ENCODE data around the gene SPOCK2. TPM values are rescaled to one million over a fixed set of nuclear protein-coding genes. Genes with fewer than 3 reads are reported as not detected.

The SPOCK2 gene
- total RNA-seq, 1 experiment from 2014 or later = 0.32 TPM

GRCh38 chr10:72106896-72107295, 18.5 kb upstream of the SPOCK2 start:
- intact Hi-C loops (cut with micrococcal nuclease; ENCODE audit: unreplicated experiment) = no loop called here
- TF ChIP-seq, protein P1, sequence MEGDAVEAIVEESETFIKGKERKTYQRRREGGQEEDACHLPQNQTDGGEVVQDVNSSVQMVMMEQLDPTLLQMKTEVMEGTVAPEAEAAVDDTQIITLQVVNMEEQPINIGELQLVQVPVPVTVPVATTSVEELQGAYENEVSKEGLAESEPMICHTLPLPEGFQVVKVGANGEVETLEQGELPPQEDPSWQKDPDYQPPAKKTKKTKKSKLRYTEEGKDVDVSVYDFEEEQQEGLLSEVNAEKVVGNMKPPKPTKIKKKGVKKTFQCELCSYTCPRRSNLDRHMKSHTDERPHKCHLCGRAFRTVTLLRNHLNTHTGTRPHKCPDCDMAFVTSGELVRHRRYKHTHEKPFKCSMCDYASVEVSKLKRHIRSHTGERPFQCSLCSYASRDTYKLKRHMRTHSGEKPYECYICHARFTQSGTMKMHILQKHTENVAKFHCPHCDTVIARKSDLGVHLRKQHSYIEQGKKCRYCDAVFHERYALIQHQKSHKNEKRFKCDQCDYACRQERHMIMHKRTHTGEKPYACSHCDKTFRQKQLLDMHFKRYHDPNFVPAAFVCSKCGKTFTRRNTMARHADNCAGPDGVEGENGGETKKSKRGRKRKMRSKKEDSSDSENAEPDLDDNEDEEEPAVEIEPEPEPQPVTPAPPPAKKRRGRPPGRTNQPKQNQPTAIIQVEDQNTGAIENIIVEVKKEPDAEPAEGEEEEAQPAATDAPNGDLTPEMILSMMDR (conservative IDR thresholded peaks at IDR 0.05; ENCODE audit: low read depth, low read length) = no peak
- TF ChIP-seq EZH2 (IDR thresholded peaks at IDR 0.05; ENCODE audit: borderline replicate concordance, low read depth, low read length, poor library complexity, severe bottlenecking) = no peak
- H3K4me1 ChIP-seq (ENCODE audit: insufficient read depth, low read length, poor library complexity, severe bottlenecking) = peaks cover 5% of the 10 kb centered on the region
- CTCF ChIA-PET = interaction anchor here (0.6 kb wide), 1 partner anchor 58 kb away, joined by 4 read pairs; no protein-coding TSS in a partner anchor
- H3K27ac ChIP-seq (ENCODE audit: low read depth, low read length, poor library complexity, severe bottlenecking) = no peak overlapping the region
- H3K27me3 ChIP-seq (replicated peaks; ENCODE audit: insufficient read depth, low read depth, low read length, poor library complexity) = no peaks in the 10 kb centered on the region
- H3K4me3 ChIP-seq (ENCODE audit: low read depth, low read length, poor library complexity, severe bottlenecking) = no peak overlapping the region
- H3K36me3 ChIP-seq (ENCODE audit: insufficient read depth, low read length, poor library complexity, severe bottlenecking) = no peaks in the 10 kb centered on the region
- DNase-seq (ENCODE audit: low spot score) = no peak
- POLR2A ChIA-PET (ENCODE audit: low non-redundant PET) = no interaction called here
- H3K9me3 ChIP-seq (ENCODE audit: low read depth, low read length, poor library complexity, severe bottlenecking) = no peaks in the 10 kb centered on the region
- BruUV-seq (replicated peaks) = no TSS peak

- DNase-seq (ENCODE audit: low spot score) = no peak
- Histone ChIP-seq H3K27ac (ENCODE audit: low read depth, low read length, poor library complexity, severe bottlenecking) (no peak overlapping the region), H3K4me1 (ENCODE audit: insufficient read depth, low read length, poor library complexity, severe bottlenecking) (peaks cover 5% of the 10 kb centered on the region), H3K4me3 (ENCODE audit: low read depth, low read length, poor library complexity, severe bottlenecking) (no peak overlapping the region), H3K36me3 (ENCODE audit: insufficient read depth, low read length, poor library complexity, severe bottlenecking) (no peaks in the 10 kb centered on the region), H3K27me3 (replicated peaks; ENCODE audit: insufficient read depth, low read depth, low read length, poor library complexity) (no peaks in the 10 kb centered on the region), H3K9me3 (ENCODE audit: low read depth, low read length, poor library complexity, severe bottlenecking) (no peaks in the 10 kb centered on the region)
- intact Hi-C loops (cut with micrococcal nuclease; ENCODE audit: unreplicated experiment) = no loop called here
- BruUV-seq (replicated peaks) = no TSS peak
- ChIA-PET POLR2A (ENCODE audit: low non-redundant PET) (no interaction called here), CTCF (interaction anchor here (0.6 kb wide), 1 partner anchor 58 kb away, joined by 4 read pairs; no protein-coding TSS in a partner anchor)
- no peak for TF ChIP-seq EZH2 (IDR thresholded peaks at IDR 0.05; ENCODE audit: borderline replicate concordance, low read depth, low read length, poor library complexity, severe bottlenecking)
- TF ChIP-seq, protein P1 (conservative IDR thresholded peaks at IDR 0.05; ENCODE audit: low read depth, low read length) = no peak
Measured at GRCh38 chr10:72106154-72106849, 18.0 kb upstream of the SPOCK2 start.

GRCh38 chr10:72105710-72106109, 17.4 kb upstream of the SPOCK2 start:
- no TSS peak for BruUV-seq (replicated peaks)
- Histone ChIP-seq H3K4me1 (ENCODE audit: insufficient read depth, low read length, poor library complexity, severe bottlenecking) (peaks cover 5% of the 10 kb centered on the region), H3K36me3 (ENCODE audit: insufficient read depth, low read length, poor library complexity, severe bottlenecking) (no peaks in the 10 kb centered on the region), H3K27me3 (replicated peaks; ENCODE audit: insufficient read depth, low read depth, low read length, poor library complexity) (no peaks in the 10 kb centered on the region), H3K4me3 (ENCODE audit: low read depth, low read length, poor library complexity, severe bottlenecking) (no peak overlapping the region), H3K27ac (ENCODE audit: low read depth, low read length, poor library complexity, severe bottlenecking) (no peak overlapping the region), H3K9me3 (ENCODE audit: low read depth, low read length, poor library complexity, severe bottlenecking) (no peaks in the 10 kb centered on the region)
- intact Hi-C loops (cut with micrococcal nuclease; ENCODE audit: unreplicated experiment) = no loop called here
- DNase-seq (ENCODE audit: low spot score) = no peak
- TF ChIP-seq, protein P1 (conservative IDR thresholded peaks at IDR 0.05; ENCODE audit: low read depth, low read length) = no peak
- TF ChIP-seq EZH2 (IDR thresholded peaks at IDR 0.05; ENCODE audit: borderline replicate concordance, low read depth, low read length, poor library complexity, severe bottlenecking) = no peak
- ChIA-PET POLR2A (ENCODE audit: low non-redundant PET) (no interaction called here), CTCF (no interaction called here)
